Endodermal cell (in vitro differentiated cells): Measurements from ENCODE around the gene MALT1. TPM values are rescaled to one million over a fixed set of nuclear protein-coding genes. Genes with fewer than 3 reads are reported as not detected.
"Not testable (repeated sequence)": the region's sequence is repeated elsewhere in the genome, so short reads cannot be mapped to it uniquely, and the experiment has no call there.

ENCODE experiments used
- DNase-seq: peaks from one replicate; pipeline ENCODE4 v3.0.0-alpha.2; 2017
- H3K27ac ChIP-seq: 2 replicates; pipeline ENCODE4 v1.5.1; 2013; ENCODE audit warnings: mild to moderate bottlenecking, low read depth, low read length, moderate library complexity
- H3K27me3 ChIP-seq: 2 replicates; pipeline ENCODE4 v1.6.1; 2013; ENCODE audit warnings: mild to moderate bottlenecking, low read length, moderate library complexity; ENCODE audit not compliant: insufficient read depth, control insufficient read depth, poor library complexity, severe bottlenecking
- H3K36me3 ChIP-seq: 2 replicates; pipeline ENCODE4 v1.7.0; 2013; ENCODE audit warnings: mild to moderate bottlenecking, low read length, moderate library complexity; ENCODE audit not compliant: control insufficient read depth, insufficient read depth
- H3K4me1 ChIP-seq: one replicate; pipeline ENCODE4 v1.7.0; 2013; ENCODE audit warnings: low read length; ENCODE audit not compliant: control insufficient read depth, insufficient read depth
- H3K4me3 ChIP-seq: 2 replicates; pipeline ENCODE4 v1.5.1; 2013; ENCODE audit warnings: mild to moderate bottlenecking, low read length, moderate library complexity
- H3K9ac ChIP-seq: 2 replicates; pipeline ENCODE4 v1.6.1; 2013; ENCODE audit warnings: mild to moderate bottlenecking, low read length, moderate library complexity; ENCODE audit not compliant: poor library complexity, severe bottlenecking; ENCODE audit errors: extremely low read depth
- H3K9me3 ChIP-seq: 2 replicates; pipeline ENCODE4 v1.6.1; 2013; ENCODE audit warnings: mild to moderate bottlenecking, low read length, moderate library complexity; ENCODE audit not compliant: control insufficient read depth
- H3K27ac Mint-ChIP-seq: 2 replicates; pipeline ENCODE4 v1.8.0; 2020; ENCODE audit warnings: mixed read lengths
- H3K27me3 Mint-ChIP-seq: 2 replicates; pipeline ENCODE4 v1.8.0; 2021; ENCODE audit warnings: mild to moderate bottlenecking, mixed read lengths; ENCODE audit not compliant: insufficient read depth
- H3K36me3 Mint-ChIP-seq: 2 replicates; pipeline ENCODE4 v1.8.0; 2020; ENCODE audit warnings: low read depth, mixed read lengths
- H3K4me1 Mint-ChIP-seq: 2 replicates; pipeline ENCODE4 v1.8.0; 2020; ENCODE audit warnings: mixed read lengths
- H3K4me3 Mint-ChIP-seq: 2 replicates; pipeline ENCODE4 v1.8.0; 2020; ENCODE audit warnings: mild to moderate bottlenecking, moderate library complexity, mixed read lengths
- H3K9me3 Mint-ChIP-seq: 2 replicates; pipeline ENCODE4 v1.8.0; 2020; ENCODE audit warnings: mild to moderate bottlenecking, mixed read lengths
- CTCF ChIP-seq: fragments of 200-600 bp; sonication (generic); conservative IDR thresholded peaks from 2 replicates; pipeline ENCODE4 v1.5.0; 2021; ENCODE audit warnings: antibody characterized with exemption, mild to moderate bottlenecking
- WGBS, 2 experiments: methylation state at CpG; one replicate each; pipeline versions ENCODE4 v1.1.5 to v1.1.7; 2013; ENCODE audit warnings: missing lambda C conversion rate in 2 of 2, mixed read lengths in 1 of 2; ENCODE audit not compliant: insufficient coverage in 1 of 2, insufficient read length in 1 of 2; 5-methylcytosine and 5-hydroxymethylcytosine counted together
- total RNA-seq, 2 donors: library from RNA; stranded (reverse); fragmentation: NEBNext Ultra II Directional in 1 of 2; extraction: Animal tissue kit (Norgen Biotek cat#: 25700) in 1 of 2; gene quantifications; 2 replicates in 1 of 2; 3 replicates in 1 of 2; pipeline ENCODE4 v1.2.1, GENCODE V29; 2021

The MALT1 gene
- total RNA-seq, 2 donors from 2014 or later: 14.0 to 22.1 TPM

DNA sequence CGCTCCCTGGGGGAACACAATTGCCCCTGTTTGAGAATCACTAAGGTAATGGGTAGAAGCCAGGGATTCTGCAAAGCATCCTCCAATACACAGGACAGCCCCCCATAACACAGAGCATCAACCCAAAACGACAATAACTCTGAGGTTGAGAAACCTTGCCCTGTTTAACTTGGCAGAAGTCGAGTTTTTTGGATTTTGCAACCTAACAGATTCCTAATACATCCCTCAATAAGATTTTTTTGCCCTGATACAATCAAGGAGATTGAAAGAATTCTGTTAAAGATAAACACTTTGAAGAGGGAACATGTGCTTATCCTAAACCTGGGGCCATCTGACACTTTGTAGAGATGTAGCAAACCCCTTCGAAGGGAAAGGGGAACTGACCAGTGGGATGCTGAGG lies 100.9 kb downstream of the MALT1 start:
- Mint-ChIP-seq H3K9me3 (no peaks in the 10 kb centered on the region), H3K27ac (no peak overlapping the region), H3K4me3 (no peak overlapping the region), H3K36me3 (no peaks in the 10 kb centered on the region), H3K27me3 (peaks cover 30% of the 10 kb centered on the region), H3K4me1 (peaks cover 3% of the 10 kb centered on the region)
- Histone ChIP-seq H3K9ac (no peak overlapping the region), H3K27me3 (peaks cover 25% of the 10 kb centered on the region), H3K9me3 (no peaks in the 10 kb centered on the region), H3K27ac (no peak overlapping the region), H3K4me1 (no peaks in the 10 kb centered on the region), H3K36me3 (no peaks in the 10 kb centered on the region), H3K4me3 (no peak overlapping the region)
- no peak for DNase-seq
- no peak for TF ChIP-seq CTCF
- WGBS, 2 experiments: 92 to 97% methylated on average over 3 to 4 of the region's 4 CpGs

DNA sequence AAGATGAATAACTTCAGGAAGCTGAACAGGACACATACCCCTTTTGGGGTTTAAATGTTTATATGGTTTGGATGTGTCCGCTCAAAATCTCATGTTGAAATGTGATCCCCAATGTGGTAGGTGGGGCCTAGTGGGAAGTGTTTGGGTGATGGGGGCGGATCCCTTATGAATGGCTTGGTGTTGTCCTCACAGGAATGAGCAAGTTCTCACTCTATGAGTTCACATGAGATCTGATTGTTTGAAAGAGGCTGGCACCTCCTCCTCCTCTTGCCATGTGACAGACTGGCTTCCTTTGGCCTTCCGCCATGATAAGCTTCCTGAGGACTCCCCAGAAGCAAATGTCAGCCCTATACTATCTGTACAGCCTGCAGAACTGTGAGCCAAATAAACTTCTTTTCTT lies 104.8 kb downstream of the MALT1 start:
- Histone ChIP-seq H3K4me3 (no peak overlapping the region), H3K9me3 (no peaks in the 10 kb centered on the region), H3K27me3 (no peaks in the 10 kb centered on the region), H3K4me1 (no peaks in the 10 kb centered on the region), H3K9ac (no peak overlapping the region), H3K36me3 (no peaks in the 10 kb centered on the region), H3K27ac (no peak overlapping the region)
- H3K36me3 Mint-ChIP-seq: no peaks in the 10 kb centered on the region
- no peaks in the 10 kb centered on the region for H3K27me3 Mint-ChIP-seq
- H3K27ac Mint-ChIP-seq: no peak overlapping the region
- WGBS, 2 experiments: 87 to 90% methylated on average over 2 to 3 of the region's 3 CpGs
- H3K4me3 Mint-ChIP-seq: no peak overlapping the region
- no peak for TF ChIP-seq CTCF
- H3K9me3 Mint-ChIP-seq: no peaks in the 10 kb centered on the region
- no peaks in the 10 kb centered on the region for H3K4me1 Mint-ChIP-seq
- no peak for DNase-seq

- 83 to 97% methylated on average over 1 to 4 of the region's 4 CpGs for WGBS, 2 experiments
- not testable (repeated sequence) for H3K4me1 Mint-ChIP-seq
Observed at GRCh38 chr18:58776541-58776940, 105.3 kb downstream of the MALT1 start.

GRCh38 chr18:58777471-58777870 lies 106.2 kb downstream of the MALT1 start:
- no peak for TF ChIP-seq CTCF
- Mint-ChIP-seq H3K4me3 (no peak overlapping the region), H3K27ac (no peak overlapping the region), H3K36me3 (no peaks in the 10 kb centered on the region), H3K4me1 (peaks cover 4% of the 10 kb centered on the region), H3K27me3 (no peaks in the 10 kb centered on the region), H3K9me3 (no peaks in the 10 kb centered on the region)
- Histone ChIP-seq H3K4me1 (no peaks in the 10 kb centered on the region), H3K27ac (no peak overlapping the region), H3K36me3 (no peaks in the 10 kb centered on the region), H3K27me3 (no peaks in the 10 kb centered on the region), H3K9me3 (no peaks in the 10 kb centered on the region), H3K4me3 (no peak overlapping the region), H3K9ac (no peak overlapping the region)
- DNase-seq: no peak
- 89 to 96% methylated on average over 3 to 4 of the region's 4 CpGs for WGBS, 2 experiments

More at GRCh38 chr18:58776541-58776940, 105.3 kb downstream of the MALT1 start:
- H3K9me3 ChIP-seq, H3K27me3 ChIP-seq, H3K36me3 ChIP-seq, H3K9ac ChIP-seq, H3K27me3 Mint-ChIP-seq, H3K27ac ChIP-seq, H3K4me1 ChIP-seq, H3K4me3 ChIP-seq, H3K9me3 Mint-ChIP-seq, H3K4me3 Mint-ChIP-seq, DNase-seq, H3K36me3 Mint-ChIP-seq, H3K27ac Mint-ChIP-seq: not testable (repeated sequence)
